Neural cell (in vitro differentiated cells): ENCODE measurements around the gene PPP1CA.

ENCODE experiments used
- CTCF ChIP-seq: fragments of 450-650 bp; IDR thresholded peaks from 2 replicates; pipeline ENCODE4 v1.5.1; 2014; ENCODE audit warnings: antibody characterized with exemption, mild to moderate bottlenecking, moderate library complexity; ENCODE audit not compliant: poor library complexity, severe bottlenecking
- EP300 ChIP-seq: fragments of 450-650 bp; conservative IDR thresholded peaks from 2 replicates; pipeline ENCODE4 v1.6.1; 2014; ENCODE audit warnings: antibody characterized with exemption, mild to moderate bottlenecking, moderate library complexity; ENCODE audit not compliant: poor library complexity, severe bottlenecking
- POLR2AphosphoS5 ChIP-seq: IDR thresholded peaks from 2 replicates; pipeline ENCODE4 v1.6.1; 2012
- SMC3 ChIP-seq: fragments of 450-650 bp; conservative IDR thresholded peaks from 2 replicates; pipeline ENCODE4 v1.6.1; 2014; ENCODE audit warnings: antibody characterized with exemption, mild to moderate bottlenecking, moderate library complexity; ENCODE audit not compliant: poor library complexity

- TF ChIP-seq CTCF (no peak), POLR2AphosphoS5 (no peak), SMC3 (no peak), EP300 (no peak)
These were observed 21.8 kb upstream of the PPP1CA start for GRCh38 chr11:67423466-67423865.
